Measurements from ENCODE around the gene MYMX. TPM values are rescaled to one million over a fixed set of nuclear protein-coding genes. Genes with fewer than 3 reads are reported as not detected.
A peak's percentile ranks its signal among the peaks of the same experiment; 100 is the strongest.

Gene MYMX
- total and polyA plus RNA-seq, 2 of the 13 experiments (the other 11 are each of a cell fraction or from before 2014, with no cell fraction given) = not detected

DNA sequence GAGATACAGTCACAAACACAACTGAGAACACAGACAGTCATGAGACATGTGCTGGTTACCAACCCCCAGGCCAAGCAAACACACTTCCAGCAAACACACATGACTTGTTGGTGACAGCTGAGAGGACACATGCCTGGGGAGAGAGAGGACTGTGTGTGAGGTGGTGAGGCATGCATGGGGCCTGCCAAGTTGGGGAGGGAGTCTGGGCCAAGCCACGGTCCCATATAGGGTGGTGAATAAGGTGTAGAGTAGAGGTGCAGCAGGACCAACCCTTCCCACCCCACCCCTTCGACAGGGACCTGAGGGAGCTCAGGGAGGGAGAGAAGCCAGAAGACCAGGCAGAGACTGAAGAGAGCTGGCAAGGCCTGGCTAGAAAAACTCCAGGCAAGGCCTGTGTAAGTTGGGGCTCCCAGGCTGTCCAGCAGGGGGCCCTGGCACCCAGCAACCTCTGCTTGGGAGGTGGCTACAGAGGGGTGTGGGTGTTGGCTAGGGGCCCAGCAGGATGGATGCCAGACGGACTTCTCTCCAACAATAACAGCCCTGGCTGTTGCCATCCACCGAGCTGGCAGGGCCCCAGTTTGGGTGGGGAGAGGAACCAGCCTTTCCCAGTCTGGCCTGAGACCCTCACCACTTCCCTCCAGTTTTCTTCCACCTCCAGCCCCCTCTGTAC lies 4.7 kb downstream of the MYMX start (continued):
- TF ChIP-seq ZNF337 (CRISPR knock-in tag; IDR thresholded peaks at IDR 0.05; ENCODE audit: borderline replicate concordance, low read depth) (no peak), ZNF788 (CRISPR knock-in tag; IDR thresholded peaks at IDR 0.05; ENCODE audit: borderline replicate concordance) (peak; percentile 48; the same call in 1 of the 2 replicates), SRSF1 (optimal IDR thresholded peaks at IDR 0.05; ENCODE audit: low read depth, low read length) (no peak), ZNF367 (CRISPR knock-in tag; IDR thresholded peaks at IDR 0.05; ENCODE audit: borderline replicate concordance) (no peak), HNF1A (IDR thresholded peaks at IDR 0.05; ENCODE audit: low read depth) (no peak), HNF1A (CRISPR knock-in tag; IDR thresholded peaks at IDR 0.05; ENCODE audit: borderline replicate concordance) (no peak), ZNF460 (CRISPR knock-in tag; IDR thresholded peaks at IDR 0.05; ENCODE audit: borderline replicate concordance) (no peak), POGZ (CRISPR knock-in tag; IDR thresholded peaks at IDR 0.05) (peak; percentile 44; the same call in 1 of the 2 replicates), MXD3 (CRISPR knock-in tag; IDR thresholded peaks at IDR 0.05) (0 out of 2 replicates have a peak, but pooled peaks have one; percentile 15), NFE2L2 (IDR thresholded peaks at IDR 0.05; ENCODE audit: low read length) (no peak), XRCC5 (optimal IDR thresholded peaks at IDR 0.05; ENCODE audit: low read length) (peak; percentile 98), ZNF451 (CRISPR knock-in tag; IDR thresholded peaks at IDR 0.05) (no peak), ZSCAN30 (CRISPR knock-in tag; IDR thresholded peaks at IDR 0.05) (no peak), MIXL1 (CRISPR knock-in tag; IDR thresholded peaks at IDR 0.05) (no peak), FOXA1 (IDR thresholded peaks at IDR 0.05) (no peak), FOXA1 (CRISPR knock-in tag; IDR thresholded peaks at IDR 0.05) (peak; percentile 4; the same call in 1 of the 2 replicates), ZNF816 (CRISPR knock-in tag; IDR thresholded peaks at IDR 0.05; ENCODE audit: borderline replicate concordance) (no peak), ZNF644 (CRISPR knock-in tag; IDR thresholded peaks at IDR 0.05; ENCODE audit: low read depth) (no peak), TAF1 (CRISPR knock-in tag; IDR thresholded peaks at IDR 0.05) (no peak; the same call in 1 of the 2 replicates)
- TF ChIP-seq, protein P1, sequence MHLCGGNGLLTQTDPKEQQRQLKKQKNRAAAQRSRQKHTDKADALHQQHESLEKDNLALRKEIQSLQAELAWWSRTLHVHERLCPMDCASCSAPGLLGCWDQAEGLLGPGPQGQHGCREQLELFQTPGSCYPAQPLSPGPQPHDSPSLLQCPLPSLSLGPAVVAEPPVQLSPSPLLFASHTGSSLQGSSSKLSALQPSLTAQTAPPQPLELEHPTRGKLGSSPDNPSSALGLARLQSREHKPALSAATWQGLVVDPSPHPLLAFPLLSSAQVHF (CRISPR knock-in tag; IDR thresholded peaks at IDR 0.05) = no peak
- TF ChIP-seq, protein P2, sequence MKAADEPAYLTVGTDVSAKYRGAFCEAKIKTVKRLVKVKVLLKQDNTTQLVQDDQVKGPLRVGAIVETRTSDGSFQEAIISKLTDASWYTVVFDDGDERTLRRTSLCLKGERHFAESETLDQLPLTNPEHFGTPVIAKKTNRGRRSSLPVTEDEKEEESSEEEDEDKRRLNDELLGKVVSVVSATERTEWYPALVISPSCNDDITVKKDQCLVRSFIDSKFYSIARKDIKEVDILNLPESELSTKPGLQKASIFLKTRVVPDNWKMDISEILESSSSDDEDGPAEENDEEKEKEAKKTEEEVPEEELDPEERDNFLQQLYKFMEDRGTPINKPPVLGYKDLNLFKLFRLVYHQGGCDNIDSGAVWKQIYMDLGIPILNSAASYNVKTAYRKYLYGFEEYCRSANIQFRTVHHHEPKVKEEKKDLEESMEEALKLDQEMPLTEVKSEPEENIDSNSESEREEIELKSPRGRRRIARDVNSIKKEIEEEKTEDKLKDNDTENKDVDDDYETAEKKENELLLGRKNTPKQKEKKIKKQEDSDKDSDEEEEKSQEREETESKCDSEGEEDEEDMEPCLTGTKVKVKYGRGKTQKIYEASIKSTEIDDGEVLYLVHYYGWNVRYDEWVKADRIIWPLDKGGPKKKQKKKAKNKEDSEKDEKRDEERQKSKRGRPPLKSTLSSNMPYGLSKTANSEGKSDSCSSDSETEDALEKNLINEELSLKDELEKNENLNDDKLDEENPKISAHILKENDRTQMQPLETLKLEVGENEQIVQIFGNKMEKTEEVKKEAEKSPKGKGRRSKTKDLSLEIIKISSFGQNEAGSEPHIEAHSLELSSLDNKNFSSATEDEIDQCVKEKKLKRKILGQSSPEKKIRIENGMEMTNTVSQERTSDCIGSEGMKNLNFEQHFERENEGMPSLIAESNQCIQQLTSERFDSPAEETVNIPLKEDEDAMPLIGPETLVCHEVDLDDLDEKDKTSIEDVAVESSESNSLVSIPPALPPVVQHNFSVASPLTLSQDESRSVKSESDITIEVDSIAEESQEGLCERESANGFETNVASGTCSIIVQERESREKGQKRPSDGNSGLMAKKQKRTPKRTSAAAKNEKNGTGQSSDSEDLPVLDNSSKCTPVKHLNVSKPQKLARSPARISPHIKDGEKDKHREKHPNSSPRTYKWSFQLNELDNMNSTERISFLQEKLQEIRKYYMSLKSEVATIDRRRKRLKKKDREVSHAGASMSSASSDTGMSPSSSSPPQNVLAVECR (CRISPR knock-in tag; IDR thresholded peaks at IDR 0.05; ENCODE audit: borderline replicate concordance) = peak; percentile 59; the same call in 1 of the 2 replicates
